GM12865 (cell line): ENCODE measurements around the gene FOXA3.
A peak's percentile ranks its signal among the peaks of the same experiment; 100 is the strongest.

ENCODE experiments used
- DNase-seq: peaks from one replicate; pipeline ENCODE4 v3.0.0; 2010; ENCODE audit warnings: low read depth
- H3K4me3 ChIP-seq: 2 replicates; pipeline ENCODE4 v1.5.1; 2011; ENCODE audit warnings: mild to moderate bottlenecking, low read depth, low read length, control low read depth
- CTCF ChIP-seq: IDR thresholded peaks from 2 replicates; pipeline ENCODE4 v1.5.1; 2011; ENCODE audit warnings: low read length, control low read depth, low read depth, inconsistent platforms; ENCODE audit not compliant: insufficient read depth; ENCODE audit errors: missing control alignments

The FOXA3 gene

DNA sequence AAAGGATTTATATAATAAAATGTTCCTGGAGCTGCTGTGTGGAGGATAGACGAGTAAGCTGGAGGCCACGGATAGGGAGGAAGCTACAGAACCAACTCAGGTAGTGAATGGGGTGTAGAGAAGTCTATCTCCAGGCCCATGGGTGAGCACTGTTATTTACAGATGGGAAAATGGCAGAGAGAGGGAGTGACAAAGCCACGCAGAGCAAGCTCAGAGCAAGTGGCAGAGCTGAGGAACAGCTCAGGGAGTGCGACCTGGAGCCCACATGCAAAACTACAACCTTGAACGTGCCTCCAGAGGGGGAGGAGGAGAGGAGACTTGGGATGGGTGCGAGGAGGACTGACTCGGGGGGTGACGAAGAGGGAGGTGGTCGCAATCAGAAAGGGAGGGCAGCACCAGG is 35.6 kb upstream of the FOXA3 start:
- H3K4me3 ChIP-seq = no peak overlapping the region
- TF ChIP-seq CTCF = no peak
- no peak for DNase-seq

DNA sequence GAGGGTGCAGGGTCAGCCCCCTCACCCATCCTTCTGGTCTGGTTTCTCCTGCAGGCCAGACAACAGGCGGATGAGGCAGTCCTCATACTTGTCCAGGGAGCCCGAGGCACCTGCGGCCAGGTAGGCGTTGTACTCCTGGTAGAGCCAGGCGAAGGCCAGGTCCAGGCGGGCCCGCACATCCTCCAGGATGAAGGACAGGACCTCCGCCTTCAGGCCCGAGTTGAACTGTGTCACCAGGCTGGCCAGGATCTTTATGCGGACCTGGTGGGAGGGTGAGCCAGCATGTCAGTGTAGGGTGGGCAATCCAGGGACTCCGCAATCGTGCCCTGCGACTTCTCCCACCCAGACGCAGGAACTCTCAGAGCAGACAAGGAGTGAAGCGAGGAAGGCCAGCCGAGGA is 35.2 kb upstream of the FOXA3 start:
- no peak for TF ChIP-seq CTCF
- no peak for DNase-seq
- H3K4me3 ChIP-seq = no peak overlapping the region

DNA sequence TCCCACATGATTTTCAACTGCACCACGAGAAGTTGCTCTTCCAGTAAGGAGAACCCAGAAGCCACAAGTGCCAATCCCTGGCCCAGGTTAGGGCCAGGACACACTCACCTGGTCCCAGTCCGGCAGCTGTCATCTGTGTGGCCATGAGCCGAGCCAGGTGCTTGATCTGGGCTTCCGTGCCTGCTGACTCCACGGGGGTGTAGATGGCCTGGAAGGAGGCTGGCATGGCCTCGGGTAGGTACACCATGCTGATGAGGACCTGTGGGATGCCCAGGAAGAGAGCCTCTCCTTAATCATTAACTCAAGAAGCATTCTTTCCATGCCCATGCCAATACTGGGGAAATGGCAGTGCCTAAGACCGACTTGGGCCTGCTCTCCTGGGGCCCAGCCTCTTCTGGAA is 29.2 kb upstream of the FOXA3 start:
- no peak for DNase-seq
- no peak overlapping the region for H3K4me3 ChIP-seq
- no peak for TF ChIP-seq CTCF

DNA sequence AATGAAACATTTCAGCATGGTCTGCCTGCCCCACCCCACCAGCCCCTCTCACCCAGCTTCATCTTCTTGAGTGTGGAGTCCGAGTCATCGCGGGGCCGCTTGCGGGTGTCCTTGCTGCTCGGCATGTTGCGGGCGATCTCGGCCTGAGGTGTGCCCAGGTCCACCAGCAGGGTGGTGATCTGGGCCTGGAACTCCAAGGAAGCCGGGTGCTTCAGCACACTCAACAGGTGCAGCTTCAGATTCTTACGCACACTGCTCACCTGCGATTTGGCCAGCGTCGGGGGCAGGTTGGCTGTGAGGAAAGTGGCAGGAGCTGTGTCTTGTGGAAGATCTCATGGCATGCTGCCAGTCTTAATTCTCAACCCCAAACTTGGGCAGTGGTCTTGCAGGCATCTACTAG is 21.9 kb upstream of the FOXA3 start:
- H3K4me3 ChIP-seq = no peak overlapping the region
- no peak for TF ChIP-seq CTCF
- DNase-seq = no peak

- no peak for DNase-seq
- no peak for TF ChIP-seq CTCF
- no peak overlapping the region for H3K4me3 ChIP-seq
Observed at GRCh38 chr19:45847663-45848062, 16.5 kb upstream of the FOXA3 start.

DNA sequence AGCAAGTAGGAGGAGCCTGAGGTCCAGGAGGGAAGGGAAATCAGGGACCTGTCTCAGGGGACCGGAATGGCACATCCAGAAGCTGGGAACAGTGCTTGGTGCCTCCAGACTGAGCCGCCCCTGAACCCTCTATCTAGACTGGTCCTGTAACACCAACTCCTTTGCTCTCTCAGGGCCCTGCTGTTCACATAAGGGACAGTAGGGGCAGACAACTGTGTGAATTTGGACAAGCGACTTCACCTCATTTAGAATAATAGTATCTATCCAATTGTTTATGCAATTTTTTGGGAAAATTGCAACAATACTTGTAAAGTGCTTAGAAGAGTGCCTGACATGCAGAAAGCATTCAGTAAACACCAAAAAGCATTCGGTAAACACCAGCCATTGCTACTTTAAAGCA is 15.2 kb upstream of the FOXA3 start:
- DNase-seq = no peak
- H3K4me3 ChIP-seq = no peak overlapping the region
- TF ChIP-seq CTCF = peak; percentile 20

DNA sequence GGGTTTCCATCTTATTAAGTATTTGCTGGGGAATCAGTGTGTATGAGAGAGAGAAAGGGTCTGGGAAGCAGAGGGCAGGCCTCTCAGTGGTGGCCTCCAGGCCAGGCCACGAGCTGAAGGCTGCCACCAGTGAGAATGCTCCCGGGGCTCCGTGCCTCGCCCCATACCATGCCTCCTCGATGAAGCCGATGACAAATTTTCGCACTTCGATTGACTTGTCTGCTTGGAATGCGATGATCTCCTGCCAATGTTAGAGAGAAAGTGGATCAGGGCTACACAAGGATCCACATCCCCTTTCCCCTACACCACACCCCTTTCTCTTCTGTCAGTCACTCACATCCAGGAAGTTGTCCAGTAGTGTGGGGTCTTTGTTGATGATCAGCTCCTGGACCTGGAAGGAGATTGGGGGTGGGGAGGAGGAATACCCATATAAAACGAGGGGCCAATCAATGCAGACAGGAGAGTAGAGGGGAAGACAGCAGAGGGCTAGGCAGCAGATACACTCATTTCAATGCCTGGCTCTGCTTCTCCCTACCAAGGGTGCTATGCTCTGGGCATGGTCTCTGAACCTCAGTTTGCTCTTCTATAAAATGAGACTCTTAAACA is 11.9 kb upstream of the FOXA3 start:
- no peak overlapping the region for H3K4me3 ChIP-seq
- TF ChIP-seq CTCF = no peak
- no peak for DNase-seq
